ENCODE measurements around the gene ARL4C.

The ARL4C gene, protein sequence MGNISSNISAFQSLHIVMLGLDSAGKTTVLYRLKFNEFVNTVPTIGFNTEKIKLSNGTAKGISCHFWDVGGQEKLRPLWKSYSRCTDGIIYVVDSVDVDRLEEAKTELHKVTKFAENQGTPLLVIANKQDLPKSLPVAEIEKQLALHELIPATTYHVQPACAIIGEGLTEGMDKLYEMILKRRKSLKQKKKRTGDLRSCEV

DNA sequence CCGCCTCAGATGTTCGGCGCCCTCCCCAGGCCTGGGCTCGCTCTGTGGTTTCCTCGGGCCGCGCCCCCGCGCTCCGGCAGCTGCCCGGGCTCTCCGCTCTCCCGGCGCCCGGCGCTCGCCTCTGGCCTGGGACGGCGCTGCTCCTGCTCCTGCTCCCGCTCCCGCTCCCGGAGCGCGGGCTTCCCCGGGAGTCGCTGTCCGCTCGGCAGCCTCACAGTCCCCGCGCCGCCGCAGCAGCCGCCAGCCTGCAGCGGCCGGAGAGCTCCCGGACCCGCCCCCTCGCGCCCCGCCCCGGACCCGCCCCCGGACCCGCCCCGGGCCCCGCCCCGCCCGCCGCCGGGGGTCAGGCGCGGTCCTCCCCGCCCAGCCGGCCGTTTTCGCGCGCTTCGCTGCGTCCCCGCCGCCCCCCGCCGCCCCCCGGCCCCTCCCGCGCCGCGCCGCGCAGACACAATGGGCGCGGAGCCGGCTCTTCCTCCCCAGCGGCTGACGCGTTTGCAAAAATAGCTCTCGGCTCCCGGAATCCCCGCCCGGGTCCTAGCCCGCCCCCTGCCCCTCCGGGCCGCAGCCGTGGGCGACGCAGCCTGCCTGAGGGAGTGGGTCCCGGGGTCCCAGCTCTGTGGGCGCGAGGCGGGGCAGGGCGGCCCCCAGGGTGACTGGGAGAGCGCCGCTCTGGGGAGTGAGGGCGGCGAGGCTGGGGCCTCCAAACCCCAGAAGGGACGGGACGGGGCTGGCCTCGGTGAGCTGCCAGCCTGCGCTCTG, at the start of gene ARL4C:
Gene ARL4C, minus strand, starts transcription at position 247 of the 759 bp plus-strand sequence. CDS start 495 bp downstream, outside the sequence.
- no peak for FAIRE-seq

DNA sequence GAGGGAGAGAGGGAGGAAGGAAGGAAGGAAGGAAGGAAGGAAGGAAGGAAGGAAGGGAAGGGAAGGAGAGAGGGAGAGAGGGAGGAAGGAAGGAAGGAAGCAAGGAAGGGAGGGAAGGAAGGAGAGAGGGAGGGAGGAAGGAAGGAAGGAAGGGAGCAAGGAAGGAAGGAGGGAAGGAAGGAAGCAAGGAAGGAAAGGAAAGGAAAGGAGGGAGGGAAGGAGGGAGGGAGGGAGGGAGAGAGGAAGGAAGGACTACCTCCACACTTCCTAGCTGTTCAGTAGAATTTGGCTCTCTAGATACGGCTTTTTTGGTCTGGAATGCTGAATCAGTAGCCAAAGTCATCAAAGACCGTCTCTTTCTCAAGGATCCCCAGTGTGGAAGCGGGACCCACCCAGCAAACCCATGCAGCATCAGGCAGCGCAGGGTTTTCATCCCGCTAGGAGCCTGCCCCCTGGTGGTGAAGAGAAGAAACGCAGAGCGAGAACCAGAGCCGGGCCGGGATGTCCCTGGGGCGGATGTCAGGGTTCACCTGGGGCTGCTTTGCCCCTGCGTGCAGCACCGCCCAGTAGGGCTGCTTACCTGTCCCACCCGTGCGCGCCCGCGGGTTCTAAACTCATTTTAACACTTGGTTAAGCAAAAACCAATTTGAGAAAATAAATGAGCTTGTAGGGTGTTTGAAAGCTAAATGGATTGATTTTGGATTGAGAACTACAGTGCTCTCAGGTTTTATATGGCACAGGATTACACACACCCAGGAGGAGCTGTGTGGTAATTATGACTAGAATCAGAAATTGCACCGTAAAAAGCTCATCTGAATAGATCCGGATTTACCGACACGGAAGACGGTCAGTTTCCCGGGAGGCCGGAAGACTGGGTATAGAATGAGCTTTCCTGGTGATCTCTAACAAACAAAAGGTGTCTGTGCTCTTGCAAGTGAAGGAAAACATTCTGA, 48.1 kb upstream of the ARL4C start:
- FAIRE-seq, result peak; percentile 44

DNA sequence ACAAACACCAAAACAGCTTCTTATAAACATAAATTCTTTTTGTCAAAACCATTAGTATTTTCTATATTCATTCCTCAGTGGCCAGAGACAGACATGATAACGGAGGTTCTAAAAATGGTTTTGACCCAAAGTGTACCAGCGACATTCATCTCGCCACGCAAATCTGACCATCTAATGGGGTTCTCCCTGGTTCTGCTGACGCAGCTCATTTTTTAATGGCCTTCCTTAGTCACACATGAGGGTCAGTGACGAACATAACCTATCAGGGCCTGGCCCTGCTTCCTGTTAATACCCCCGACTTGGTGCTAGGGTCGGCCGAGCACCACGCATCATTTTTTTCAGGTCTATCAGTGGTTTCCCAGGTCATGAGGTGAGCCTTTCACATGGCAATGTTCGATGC, 45.9 kb upstream of the ARL4C start:
- FAIRE-seq, result no peak

DNA sequence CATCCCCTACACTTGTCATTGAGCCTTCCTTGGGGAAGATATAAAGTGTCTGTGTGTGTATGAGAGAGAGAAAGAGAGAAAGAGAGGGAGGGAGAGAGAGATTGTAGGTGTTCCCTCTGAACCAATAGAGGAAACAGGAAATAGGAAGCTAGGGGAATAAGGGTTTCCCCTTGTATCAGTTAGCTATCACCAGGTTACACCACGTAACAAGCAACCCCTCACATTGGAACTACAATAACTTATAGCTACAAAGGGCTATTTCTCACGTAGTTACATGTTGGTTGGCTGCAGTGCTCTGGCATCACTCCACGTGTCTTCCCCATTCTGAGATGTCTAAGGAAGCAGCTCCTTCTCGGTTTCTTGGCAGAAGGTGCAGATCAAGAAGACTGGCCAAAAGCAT, 41.0 kb upstream of the ARL4C start:
- no peak for FAIRE-seq

DNA sequence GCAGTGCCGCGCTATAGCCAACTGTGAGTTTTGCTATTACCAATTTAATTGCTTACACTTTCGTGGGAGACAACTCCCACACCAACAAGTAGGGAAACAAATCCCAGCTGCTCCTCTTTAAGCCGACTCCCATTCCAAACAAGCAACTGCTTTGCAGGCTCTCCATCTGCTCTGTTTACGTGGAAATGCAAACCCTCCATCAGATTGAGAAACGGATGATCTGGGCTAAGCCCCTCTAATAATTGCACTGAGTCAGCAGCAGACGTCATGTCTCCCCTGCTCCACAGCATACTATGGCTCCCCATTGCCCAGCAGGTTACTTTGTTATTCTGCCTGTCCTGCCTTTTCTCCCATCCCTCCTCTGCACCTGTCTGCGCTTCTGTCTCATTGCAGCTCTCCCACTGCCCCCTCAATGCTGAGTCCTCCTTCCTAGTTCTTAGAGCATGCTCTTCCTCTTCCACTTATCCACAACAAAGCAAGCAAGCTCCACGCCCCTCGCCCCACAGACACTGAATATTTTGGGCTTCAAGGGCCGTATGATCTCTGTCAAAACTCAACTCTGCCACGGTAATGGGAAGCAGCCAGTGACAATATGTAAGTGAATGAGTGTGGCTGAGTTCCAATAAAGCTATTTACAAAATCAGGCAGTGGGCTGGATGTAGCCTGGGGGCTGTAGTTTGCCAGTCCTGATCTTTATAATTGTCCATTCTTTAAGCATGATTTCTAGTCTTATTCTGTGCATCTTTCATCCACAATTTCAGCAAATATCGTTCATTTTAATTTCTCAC, 39.5 kb upstream of the ARL4C start:
- FAIRE-seq, result no peak

DNA sequence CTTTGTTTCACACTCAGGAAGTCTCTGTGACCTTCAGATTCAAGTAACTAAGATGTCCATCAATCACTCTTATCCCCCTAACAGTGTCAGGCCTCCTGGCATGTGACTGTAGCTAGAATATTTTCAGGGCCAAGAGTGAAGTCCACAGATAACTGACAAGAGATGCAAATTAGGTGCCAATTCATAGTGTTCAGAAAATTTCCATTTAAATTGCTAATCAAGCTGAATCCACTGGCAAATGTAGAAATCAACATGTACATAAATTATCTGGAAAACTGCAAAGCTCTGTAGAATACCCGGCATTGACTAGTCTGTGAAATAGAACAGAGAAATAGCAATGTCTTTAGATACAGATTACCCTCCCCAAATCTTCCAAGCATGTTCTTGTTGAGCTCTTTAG, 38.6 kb upstream of the ARL4C start:
- no peak for FAIRE-seq

DNA sequence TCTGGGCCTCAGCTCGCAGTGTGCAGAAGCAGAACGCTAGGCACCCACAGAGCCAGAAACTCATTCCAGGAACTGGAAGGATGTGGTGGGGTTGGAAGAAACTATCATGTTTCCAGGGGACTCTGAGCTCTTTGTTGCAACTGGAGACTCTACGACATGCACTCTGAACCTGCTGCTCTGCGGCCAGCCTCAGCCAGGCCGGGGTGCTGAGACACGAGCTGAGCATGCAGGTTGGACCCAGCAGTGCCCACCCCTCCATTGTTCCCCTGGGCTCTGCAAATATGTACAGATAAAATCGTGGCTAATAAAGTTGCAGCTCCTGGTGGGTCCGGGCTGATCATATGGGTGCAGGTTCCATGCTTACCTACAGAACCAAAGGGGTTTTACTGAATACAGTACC, 37.6 kb upstream of the ARL4C start:
- no peak for FAIRE-seq

DNA sequence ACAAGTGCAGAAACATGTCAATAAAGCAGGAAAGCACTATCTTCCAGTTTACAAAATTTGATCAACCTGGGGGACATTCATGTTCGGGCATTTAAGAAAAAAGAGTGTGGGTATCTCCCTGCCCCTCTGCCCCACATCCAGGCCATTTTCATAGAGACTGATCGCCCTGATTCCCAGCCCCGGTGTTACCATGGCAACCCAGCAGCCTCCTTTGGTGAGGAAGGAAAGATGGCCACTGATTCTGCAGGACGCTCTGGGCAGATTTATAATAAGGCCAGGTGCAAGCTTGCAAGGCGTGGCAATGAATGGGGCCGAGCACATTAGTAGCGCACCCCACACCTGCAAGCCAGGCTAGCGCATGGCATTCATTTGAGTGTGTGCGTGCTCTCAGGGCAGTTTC, 36.7 kb upstream of the ARL4C start:
- FAIRE-seq, result no peak

DNA sequence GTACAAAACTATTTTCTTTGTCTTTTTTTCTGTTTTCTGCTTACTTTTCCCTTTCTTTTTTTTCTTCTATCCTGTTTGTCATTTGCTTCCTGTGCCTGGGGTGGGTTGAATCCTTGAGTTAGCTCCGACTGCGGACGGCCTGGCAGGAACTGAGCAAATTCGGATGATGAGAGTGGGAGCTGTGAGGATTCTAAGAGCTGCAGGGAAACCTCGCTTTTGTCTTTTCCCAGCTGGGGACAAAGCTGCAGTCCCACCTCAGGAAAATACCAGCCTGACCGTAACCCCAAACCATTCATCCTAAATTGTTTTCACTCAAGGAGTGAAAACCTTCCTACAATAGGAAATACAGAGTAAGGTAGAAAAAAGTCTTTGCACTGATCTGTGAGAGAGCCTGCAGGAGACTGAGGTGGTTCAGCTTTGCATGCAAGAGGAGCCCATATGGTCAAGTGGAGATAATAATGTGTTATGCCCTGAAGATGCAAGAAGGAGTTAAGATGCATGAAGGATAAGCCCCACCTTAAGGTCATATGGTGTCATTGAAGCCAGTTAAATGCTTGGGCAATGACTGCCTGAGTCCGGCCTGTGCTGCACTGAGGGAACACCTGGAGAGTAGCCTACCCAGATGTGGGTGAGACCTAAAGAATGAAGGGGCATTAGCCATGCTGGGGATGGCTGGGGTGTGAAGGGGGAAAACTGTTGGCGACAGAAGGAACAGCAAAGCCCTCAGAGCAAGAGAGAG, 31.7 kb upstream of the ARL4C start:
- FAIRE-seq, result no peak

DNA sequence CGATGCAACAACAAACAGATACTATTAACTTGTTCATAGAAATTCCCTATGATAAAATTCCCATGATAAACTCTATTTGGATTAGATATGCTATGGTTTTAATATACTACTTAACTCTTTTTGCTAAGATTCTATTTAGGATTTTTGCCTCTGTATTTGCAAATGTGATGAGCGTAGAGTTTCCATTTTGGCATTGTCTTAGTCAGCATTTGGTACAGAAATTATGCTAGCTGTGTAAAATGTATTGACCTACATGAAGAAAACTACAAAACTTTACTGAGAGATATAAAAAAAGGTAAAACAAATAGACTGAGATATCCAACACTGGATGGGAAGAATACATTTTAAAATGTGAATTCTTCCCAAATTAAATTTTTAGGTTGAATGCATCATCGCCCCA, 29.8 kb upstream of the ARL4C start:
- no peak for FAIRE-seq

DNA sequence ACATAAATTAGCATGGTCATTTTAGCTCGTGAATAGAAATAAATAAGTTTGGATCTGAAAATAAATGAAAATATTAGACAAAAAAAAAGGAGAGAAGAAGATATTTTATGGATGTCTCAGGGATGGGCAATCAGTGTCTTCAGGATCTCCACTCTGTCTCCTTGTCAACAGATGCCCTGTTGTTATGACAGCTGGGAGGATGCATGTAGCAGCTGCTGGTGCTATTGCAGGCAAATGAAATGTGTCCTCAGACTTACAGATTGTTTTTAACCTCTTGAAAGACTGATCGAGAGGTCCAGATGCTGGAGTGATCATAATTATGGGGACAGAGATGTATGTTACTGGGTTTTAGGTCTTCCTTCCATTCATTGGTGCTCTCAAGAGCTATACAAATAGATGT, 24.7 kb upstream of the ARL4C start:
- FAIRE-seq, result no peak

DNA sequence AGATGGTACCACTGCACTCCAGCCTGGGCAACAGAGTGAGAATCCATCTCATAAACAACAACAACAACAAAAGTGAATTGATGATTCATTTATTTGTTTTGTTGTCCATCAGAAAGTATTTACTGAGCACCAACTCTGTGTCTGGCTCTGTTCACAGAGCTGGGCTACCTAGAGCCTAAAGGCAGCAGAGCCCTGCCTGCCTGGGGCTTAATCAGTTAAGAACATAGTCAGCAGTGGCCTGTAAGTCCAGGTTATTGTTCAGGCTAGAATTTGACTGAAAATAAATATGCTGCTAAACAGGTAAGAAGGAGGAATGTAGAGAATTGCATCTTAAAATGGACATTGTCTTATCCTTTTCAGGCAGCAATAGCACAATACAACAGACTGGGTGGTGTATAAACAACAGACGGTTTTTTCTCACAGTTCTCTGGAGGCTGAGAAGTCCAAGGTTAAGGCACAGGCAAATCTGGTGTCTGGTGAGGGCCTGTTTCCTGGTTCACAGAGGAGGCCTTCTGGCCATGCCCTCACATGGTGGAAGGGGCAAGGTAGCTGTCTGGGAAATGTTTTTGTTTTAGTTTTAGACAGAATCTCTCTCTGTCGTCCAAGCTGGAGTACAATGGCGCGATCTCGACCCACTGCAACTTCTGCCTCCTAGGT, 22.2 kb upstream of the ARL4C start:
- FAIRE-seq, result no peak

DNA sequence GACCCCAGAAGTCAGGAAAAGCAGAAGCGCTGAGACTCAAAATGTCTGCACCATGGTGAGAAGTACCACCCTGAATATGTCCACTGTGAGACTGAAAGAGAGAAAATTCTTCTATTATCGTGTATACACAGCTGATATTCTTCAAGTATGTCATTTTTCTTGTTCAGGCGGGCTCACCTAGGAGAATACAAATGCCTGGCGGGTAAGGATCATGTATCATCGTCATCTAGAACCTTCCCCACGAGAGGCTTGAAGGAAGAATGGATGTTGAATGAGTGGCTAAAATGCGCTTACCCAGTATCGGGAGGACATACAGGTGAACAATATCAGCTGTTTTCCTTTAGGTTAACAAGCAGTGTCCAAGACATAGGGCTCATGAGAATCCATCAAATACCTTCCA, 21.1 kb upstream of the ARL4C start:
- FAIRE-seq, result no peak

DNA sequence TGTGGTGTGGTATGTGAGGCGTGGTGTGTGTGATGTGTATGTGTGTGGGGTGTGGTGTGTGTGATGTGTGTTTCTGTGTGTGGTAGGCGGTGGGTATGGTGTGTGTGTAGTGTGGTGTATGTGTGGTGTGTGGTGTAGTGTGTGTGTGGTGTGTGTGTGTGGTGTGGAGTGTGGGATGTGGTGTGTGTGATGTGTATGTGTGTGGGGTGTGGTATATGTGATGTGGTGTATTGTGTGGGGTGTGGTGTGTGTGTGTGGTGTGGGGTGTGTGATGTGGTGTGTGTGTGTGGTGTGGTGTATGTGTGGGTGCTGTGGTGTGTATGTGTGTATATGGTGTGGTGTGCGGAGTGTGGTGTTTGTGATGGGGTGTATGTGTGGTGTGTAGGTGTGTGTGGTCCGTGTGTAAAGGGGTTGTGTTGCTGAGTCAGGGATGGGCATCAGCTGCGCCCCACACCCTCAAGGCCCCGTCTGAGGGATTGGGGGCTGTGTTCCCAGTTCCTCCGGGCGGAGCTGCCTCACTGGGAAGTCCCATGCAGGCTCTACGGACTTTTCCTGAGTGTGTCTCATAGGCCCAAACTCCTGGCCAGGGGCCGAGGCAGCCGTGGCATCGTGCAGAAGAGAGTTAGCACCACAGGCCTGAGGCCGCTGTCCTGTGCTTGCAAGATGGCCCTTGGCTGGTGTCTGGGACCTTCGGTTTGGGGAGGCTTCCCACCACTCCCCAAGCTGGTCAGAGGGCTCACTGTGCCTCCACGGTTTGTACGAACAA, 18.2 kb upstream of the ARL4C start:
- FAIRE-seq, result no peak

DNA sequence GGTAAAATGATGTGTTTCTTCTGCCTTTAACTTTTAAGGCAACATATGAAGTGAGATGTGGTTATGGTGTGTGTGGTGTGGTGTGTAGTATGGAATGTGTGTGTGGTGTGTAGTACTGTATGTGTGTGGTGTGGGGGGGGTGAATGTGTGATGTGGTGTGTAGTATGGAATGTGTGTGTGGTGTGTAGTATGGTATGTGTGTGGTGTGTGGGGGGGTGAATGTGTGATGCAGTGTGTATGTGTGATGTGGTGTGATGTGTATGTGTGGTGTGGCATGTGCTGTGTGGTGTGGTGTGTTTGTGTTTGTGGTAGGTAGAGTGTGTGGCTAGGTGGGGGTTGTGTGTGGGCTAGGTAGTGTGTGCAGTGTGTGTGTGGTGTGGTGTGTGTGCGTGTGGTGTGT, 17.2 kb upstream of the ARL4C start:
- FAIRE-seq, result no peak

DNA sequence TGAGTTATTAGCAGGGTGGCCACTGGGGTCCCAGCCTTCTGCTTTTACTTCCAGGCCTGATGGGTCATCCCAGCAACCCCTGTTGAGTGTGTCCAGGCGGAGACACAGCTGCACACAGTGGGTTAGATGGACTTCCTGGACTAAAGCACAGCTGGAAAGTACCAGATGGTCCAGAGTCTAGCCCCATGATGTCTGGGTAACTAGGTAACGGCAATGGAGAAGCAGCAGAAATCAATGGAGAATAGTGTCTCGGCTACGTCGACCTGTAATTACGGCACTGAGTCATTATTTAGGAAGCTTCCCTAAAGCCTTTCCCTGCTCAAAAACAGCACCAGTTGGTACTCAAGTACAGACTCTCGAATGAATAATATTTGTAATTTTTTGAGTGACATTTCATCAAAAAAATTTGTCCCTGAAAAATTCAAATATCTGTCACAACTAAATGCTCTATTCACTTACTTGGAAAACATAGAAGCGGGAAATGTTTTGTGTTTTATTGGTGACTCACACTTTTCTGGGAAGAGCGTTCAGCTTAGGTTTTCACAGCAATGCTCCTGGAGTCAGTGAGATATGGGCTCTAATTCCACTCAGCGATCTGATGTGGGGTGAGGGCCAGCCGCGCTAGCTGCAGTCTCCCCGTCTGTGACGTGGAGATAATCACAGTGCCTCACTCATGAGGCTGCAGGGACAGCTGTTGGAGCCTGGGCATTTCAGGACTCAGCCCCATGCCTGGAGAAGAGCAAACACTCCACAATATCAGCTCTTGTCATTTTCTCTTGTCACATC, 16.2 kb upstream of the ARL4C start:
- no peak for FAIRE-seq

DNA sequence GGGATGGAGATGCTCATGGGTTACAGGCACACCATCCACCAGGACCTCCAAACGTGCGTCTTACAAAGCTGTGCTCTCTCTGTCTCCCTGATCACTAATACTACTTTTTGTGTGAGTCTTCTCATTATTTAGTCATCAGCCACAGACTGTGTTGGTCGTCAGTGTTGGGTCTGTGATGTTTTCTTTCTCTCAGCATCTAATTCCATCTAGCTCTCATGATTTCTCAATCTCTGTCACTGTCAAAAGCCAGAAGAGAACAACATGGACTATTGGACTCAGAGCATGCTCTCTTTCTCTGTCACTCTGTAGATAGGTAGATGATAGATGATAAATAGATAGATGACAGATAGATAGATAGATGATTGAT, 6.0 kb upstream of the ARL4C start:
- no peak for FAIRE-seq

DNA sequence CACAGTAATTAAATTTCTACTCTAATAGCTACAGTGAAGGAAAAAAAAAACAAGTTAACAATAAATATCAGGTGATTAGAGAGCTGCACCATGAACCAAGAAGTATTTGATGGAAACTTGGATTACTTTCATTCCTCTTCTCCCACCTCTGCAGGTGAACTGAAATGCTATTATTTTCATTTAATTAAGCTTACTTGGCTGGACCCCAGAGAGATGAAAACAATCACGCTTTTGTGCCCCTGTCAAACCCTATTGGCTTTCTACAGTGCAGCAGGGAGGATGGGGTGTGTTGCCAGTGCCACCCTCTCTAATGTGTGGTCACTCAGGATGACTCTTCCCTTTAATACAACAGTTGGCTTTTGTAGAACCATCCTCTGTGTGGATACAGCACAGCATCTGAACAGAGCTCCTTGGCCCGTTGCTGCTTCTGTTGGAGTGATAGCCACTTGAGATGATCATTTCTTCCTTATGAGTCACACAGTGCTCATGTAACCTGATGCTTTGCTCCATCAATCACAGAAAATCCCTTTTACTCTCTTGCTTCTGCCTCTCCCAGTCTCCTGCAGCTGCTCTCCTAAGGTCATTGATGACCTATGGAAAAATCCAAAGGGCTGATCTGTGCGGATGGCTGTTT, 5.5 kb upstream of the ARL4C start:
- FAIRE-seq, result no peak

DNA sequence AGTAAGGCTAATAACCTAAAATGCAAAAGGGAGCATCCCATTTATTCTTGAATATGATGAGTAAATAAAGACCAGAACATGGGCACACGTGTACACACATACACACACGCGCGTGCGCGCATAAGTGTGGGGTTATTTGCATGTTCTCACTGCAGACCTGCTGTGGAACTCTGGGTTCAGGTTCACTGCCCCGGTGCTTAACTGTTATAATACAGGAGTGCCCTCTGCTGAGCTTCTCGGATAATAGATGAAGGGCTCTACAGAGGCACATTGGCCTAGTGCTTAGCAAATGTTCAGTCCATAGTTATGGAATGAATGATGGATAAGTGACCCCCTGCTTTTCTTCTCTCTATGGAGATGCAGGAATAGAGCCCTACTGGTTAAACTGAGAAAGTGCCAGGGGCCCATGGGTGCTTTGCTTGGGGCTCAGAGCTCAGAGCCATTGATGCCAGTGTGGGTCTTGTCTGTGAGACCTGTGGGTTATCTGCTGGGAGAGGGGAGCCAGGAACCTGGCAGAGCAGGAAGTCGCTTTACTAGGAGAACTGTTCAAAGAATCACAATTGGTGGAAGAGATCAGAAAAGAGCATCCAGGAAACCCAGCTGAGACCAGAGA, 3.6 kb upstream of the ARL4C start:
- peak; percentile 88 for FAIRE-seq

Measured in G401.6 (cell line).